D721Med (cell line): ENCODE measurements around the gene SEZ6L.

Source experiments
- DNase-seq: peaks from one replicate; pipeline ENCODE4 v3.0.0; 2011; ENCODE audit warnings: low spot score; ENCODE audit not compliant: insufficient read length
- FAIRE-seq: peaks from 2 replicates; lab custom pipeline; 2011; peaks lifted over from hg19 to GRCh38; lab: Jason Lieb, UNC
- CTCF ChIP-seq: IDR thresholded peaks from 2 replicates; pipeline ENCODE4 v1.5.1; 2012; ENCODE audit warnings: mild to moderate bottlenecking, control low read depth; ENCODE audit not compliant: insufficient read depth; ENCODE audit errors: missing control alignments

Gene SEZ6L

GRCh38 chr22:26238596-26238995 is 69.3 kb downstream of the SEZ6L start:
- FAIRE-seq (no peak), DNase-seq (no peak)
- no peak for TF ChIP-seq CTCF

GRCh38 chr22:26239581-26239980 is 70.3 kb downstream of the SEZ6L start:
- DNase-seq (no peak), FAIRE-seq (no peak)
- no peak for TF ChIP-seq CTCF

- no peak for FAIRE-seq
Observed at GRCh38 chr22:26241361-26241760, 72.1 kb downstream of the SEZ6L start.

GRCh38 chr22:26245001-26245400 is 75.7 kb downstream of the SEZ6L start:
- no peak for FAIRE-seq
- no peak for TF ChIP-seq CTCF
- DNase-seq = no peak

More at GRCh38 chr22:26241361-26241760, 72.1 kb downstream of the SEZ6L start:
- TF ChIP-seq CTCF = no peak
- DNase-seq = no peak

GRCh38 chr22:26246552-26246951 is 77.3 kb downstream of the SEZ6L start:
- no peak for TF ChIP-seq CTCF
- no peak for DNase-seq
- FAIRE-seq = no peak

- DNase-seq (no peak), FAIRE-seq (no peak)
- no peak for TF ChIP-seq CTCF
Observed at GRCh38 chr22:26251869-26252268, 82.6 kb downstream of the SEZ6L start.

- FAIRE-seq = no peak
- DNase-seq = no peak
- no peak for TF ChIP-seq CTCF
Observed at GRCh38 chr22:26259510-26259909, 90.2 kb downstream of the SEZ6L start.
